ENCODE measurements around the gene SAMD11.

- TF ChIP-seq ZNF274 (IDR thresholded peaks at IDR 0.05; ENCODE audit: low read depth, low read length) (no peak), YY1 (IDR thresholded peaks at IDR 0.05; ENCODE audit: insufficient read depth, insufficient read length) (no peak), SUZ12 (IDR thresholded peaks at IDR 0.05; ENCODE audit: extremely low read depth, insufficient read depth, insufficient read length) (no peak)
Observed at GRCh38 chr1:955474-955873, 31.8 kb downstream of the SAMD11 start.
